ENCODE measurements around the gene HYAL3.

DNA sequence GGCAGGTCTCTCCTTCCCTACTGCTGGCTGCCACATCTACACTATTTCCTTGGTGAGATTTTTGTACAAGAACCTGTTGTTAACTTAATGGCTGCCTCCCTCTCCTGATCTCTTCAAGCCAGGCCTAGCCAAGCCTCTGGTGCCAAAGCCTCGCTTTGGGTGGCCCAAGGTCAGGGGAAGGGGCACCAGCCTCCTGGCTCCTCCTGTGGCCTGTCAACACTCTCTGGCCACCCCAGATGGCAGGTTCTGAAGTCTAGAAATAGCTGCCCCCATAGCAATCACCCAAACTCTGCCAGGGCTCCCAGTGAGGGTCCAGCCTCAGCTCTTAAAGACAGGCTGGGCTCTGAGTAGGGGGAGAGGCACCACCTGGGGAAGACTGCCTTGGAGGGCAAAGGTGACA lies 11.9 kb downstream of the HYAL3 start:
- TF ChIP-seq, protein P1, sequence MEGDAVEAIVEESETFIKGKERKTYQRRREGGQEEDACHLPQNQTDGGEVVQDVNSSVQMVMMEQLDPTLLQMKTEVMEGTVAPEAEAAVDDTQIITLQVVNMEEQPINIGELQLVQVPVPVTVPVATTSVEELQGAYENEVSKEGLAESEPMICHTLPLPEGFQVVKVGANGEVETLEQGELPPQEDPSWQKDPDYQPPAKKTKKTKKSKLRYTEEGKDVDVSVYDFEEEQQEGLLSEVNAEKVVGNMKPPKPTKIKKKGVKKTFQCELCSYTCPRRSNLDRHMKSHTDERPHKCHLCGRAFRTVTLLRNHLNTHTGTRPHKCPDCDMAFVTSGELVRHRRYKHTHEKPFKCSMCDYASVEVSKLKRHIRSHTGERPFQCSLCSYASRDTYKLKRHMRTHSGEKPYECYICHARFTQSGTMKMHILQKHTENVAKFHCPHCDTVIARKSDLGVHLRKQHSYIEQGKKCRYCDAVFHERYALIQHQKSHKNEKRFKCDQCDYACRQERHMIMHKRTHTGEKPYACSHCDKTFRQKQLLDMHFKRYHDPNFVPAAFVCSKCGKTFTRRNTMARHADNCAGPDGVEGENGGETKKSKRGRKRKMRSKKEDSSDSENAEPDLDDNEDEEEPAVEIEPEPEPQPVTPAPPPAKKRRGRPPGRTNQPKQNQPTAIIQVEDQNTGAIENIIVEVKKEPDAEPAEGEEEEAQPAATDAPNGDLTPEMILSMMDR (conservative IDR thresholded peaks at IDR 0.05), result no peak
- no peak for TF ChIP-seq EZH2 (IDR thresholded peaks at IDR 0.05; ENCODE audit: low read depth)

Measured in PC-9 (cell line).